CD14-positive monocyte (primary cell): Measurements from ENCODE around the gene SAV1. TPM values are rescaled to one million over a fixed set of nuclear protein-coding genes. Genes with fewer than 3 reads are reported as not detected.

Experiments
- DNase-seq, 3 donors: peaks; one replicate each; pipeline ENCODE4 v3.0.0-alpha.2; 2011 to 2022
- H2AFZ ChIP-seq: 2 replicates; pipeline ENCODE4 v1.6.0; 2012; ENCODE audit warnings: mild to moderate bottlenecking, low read depth, low read length, inconsistent platforms; ENCODE audit not compliant: insufficient read depth, poor library complexity, severe bottlenecking
- H3K27ac ChIP-seq, 2 donors: 1 replicate in 1 of 2; 2 replicates in 1 of 2; pipeline ENCODE4 v1.5.1; 2012 to 2013; ENCODE audit warnings: low read length in 2 of 2, control low read depth in 1 of 2, inconsistent platforms in 1 of 2, low read depth in 1 of 2, mild to moderate bottlenecking in 1 of 2
- H3K27me3 ChIP-seq, 2 donors: one replicate each; pipeline versions ENCODE4 v1.6.0 to v1.6.1; 2011 to 2013; ENCODE audit warnings: low read length in 2 of 2; ENCODE audit not compliant: control insufficient read depth in 2 of 2, insufficient read depth in 2 of 2
- H3K36me3 ChIP-seq, 2 donors: replicated peaks in 1 of 2; 1 replicate in 1 of 2; 2 replicates in 1 of 2; pipeline versions ENCODE4 v1.5.1 to v1.6.1; 2012 to 2013; ENCODE audit warnings: low read length in 2 of 2, control low read depth in 1 of 2, inconsistent platforms in 1 of 2, mild to moderate bottlenecking in 1 of 2; ENCODE audit not compliant: insufficient read depth in 2 of 2, control insufficient read depth in 1 of 2
- H3K4me1 ChIP-seq, 2 donors: 1 replicate in 1 of 2; 2 replicates in 1 of 2; pipeline versions ENCODE4 v1.5.1 to v1.6.1; 2012 to 2013; ENCODE audit warnings: low read length in 2 of 2, control low read depth in 1 of 2, inconsistent platforms in 1 of 2, mild to moderate bottlenecking in 1 of 2, moderate library complexity in 1 of 2; ENCODE audit not compliant: insufficient read depth in 2 of 2, control insufficient read depth in 1 of 2
- H3K4me2 ChIP-seq: replicated peaks from 2 replicates; pipeline ENCODE3; 2012; ENCODE audit warnings: low read length, moderate library complexity, mild to moderate bottlenecking; ENCODE audit not compliant: poor library complexity, severe bottlenecking; ENCODE audit errors: extremely low read depth
- H3K4me3 ChIP-seq, 3 experiments: fragments of 200-600 bp in 1 of 3; sonication (generic) in 1 of 3; replicated peaks in 1 of 3; 1 replicate in 2 of 3; 2 replicates in 1 of 3; pipeline ENCODE4 v1.5.1; 2011 to 2013; ENCODE audit warnings: low read length in 3 of 3, mild to moderate bottlenecking in 3 of 3, control low read depth in 2 of 3, low read depth in 2 of 3, inconsistent platforms in 1 of 3, moderate library complexity in 1 of 3
- H3K79me2 ChIP-seq: 2 replicates; pipeline ENCODE4 v1.6.0; 2012; ENCODE audit warnings: mild to moderate bottlenecking, control low read depth, inconsistent platforms, low read length, moderate library complexity; ENCODE audit not compliant: insufficient read depth
- H3K9ac ChIP-seq: 2 replicates; pipeline ENCODE4 v1.6.0; 2017; ENCODE audit warnings: low read length, mild to moderate bottlenecking; ENCODE audit not compliant: insufficient read depth, poor library complexity, severe bottlenecking
- H3K9me3 ChIP-seq, 2 donors: replicated peaks in 1 of 2; 1 replicate in 1 of 2; 2 replicates in 1 of 2; pipeline versions ENCODE4 v1.5.1 to v1.6.1; 2012 to 2013; ENCODE audit warnings: low read length in 2 of 2, control low read depth in 1 of 2; ENCODE audit not compliant: control insufficient read depth in 1 of 2, insufficient read depth in 1 of 2
- H4K20me1 ChIP-seq: 2 replicates; pipeline ENCODE4 v1.6.0; 2012; ENCODE audit warnings: mild to moderate bottlenecking, low read length, control low read depth, moderate library complexity; ENCODE audit not compliant: insufficient read depth
- H3K27ac Mint-ChIP-seq, 7 donors: one replicate each; pipeline ENCODE4 v1.8.0; 2020; ENCODE audit warnings: mild to moderate bottlenecking in 7 of 7, mixed read lengths in 7 of 7, moderate library complexity in 6 of 7, inconsistent platforms in 2 of 7
- H3K27me3 Mint-ChIP-seq, 3 donors: one replicate each; pipeline ENCODE4 v1.8.0; 2021 to 2022; ENCODE audit warnings: low read depth in 3 of 3, mild to moderate bottlenecking in 3 of 3, mixed read lengths in 3 of 3, moderate library complexity in 3 of 3, inconsistent platforms in 1 of 3
- H3K36me3 Mint-ChIP-seq, 2 donors: one replicate each; pipeline ENCODE4 v1.8.0; 2020; ENCODE audit warnings: mixed read lengths in 2 of 2, inconsistent platforms in 1 of 2, mild to moderate bottlenecking in 1 of 2
- H3K4me1 Mint-ChIP-seq: one replicate; pipeline ENCODE4 v1.8.0; 2020; ENCODE audit warnings: mild to moderate bottlenecking, mixed read lengths
- H3K4me3 Mint-ChIP-seq, 2 donors: one replicate each; pipeline ENCODE4 v1.8.0; 2020; ENCODE audit warnings: mild to moderate bottlenecking in 2 of 2, mixed read lengths in 2 of 2, moderate library complexity in 1 of 2
- H3K9me3 Mint-ChIP-seq, 7 donors: one replicate each; pipeline ENCODE4 v1.8.0; 2020 to 2022; ENCODE audit warnings: mixed read lengths in 7 of 7, mild to moderate bottlenecking in 6 of 7, moderate library complexity in 6 of 7, inconsistent platforms in 2 of 7
- WGBS: methylation state at CpG from one replicate; pipeline ENCODE4 v1.1.5; 2013; ENCODE audit warnings: missing lambda C conversion rate; ENCODE audit not compliant: insufficient coverage; 5-methylcytosine and 5-hydroxymethylcytosine counted together
- intact Hi-C, 2 donors: fragments of 100-400 bp; cut with micrococcal nuclease; formaldehyde crosslinking; loops; one replicate each; pipeline versions ENCODE4 v1.15.0 to v1.15.1; 2023
- polyA plus RNA-seq, 3 donors: library from polyadenylated mRNA; depleted of rRNA in 1 of 3; unstranded in 2 of 3; stranded (reverse) in 1 of 3; fragments of 300-500 nt in 2 of 3; fragments of >200 nt in 1 of 3; fragmentation: Illumina TruSeq in 2 of 3; gene quantifications; 1 replicate in 2 of 3; 2 replicates in 1 of 3; pipeline ENCODE4 v1.2.3, GENCODE V29; 2012 to 2021
- TF ChIP-seq, protein P1 (sequence below): fragments of 200-600 bp; IDR thresholded peaks from one replicate; pipeline ENCODE4 v1.8.0; 2022; ENCODE audit warnings: antibody characterized with exemption, mild to moderate bottlenecking

SAV1 gene
- polyA plus RNA-seq, 3 donors = 1.8 to 5.1 (median 4.8) TPM

DNA sequence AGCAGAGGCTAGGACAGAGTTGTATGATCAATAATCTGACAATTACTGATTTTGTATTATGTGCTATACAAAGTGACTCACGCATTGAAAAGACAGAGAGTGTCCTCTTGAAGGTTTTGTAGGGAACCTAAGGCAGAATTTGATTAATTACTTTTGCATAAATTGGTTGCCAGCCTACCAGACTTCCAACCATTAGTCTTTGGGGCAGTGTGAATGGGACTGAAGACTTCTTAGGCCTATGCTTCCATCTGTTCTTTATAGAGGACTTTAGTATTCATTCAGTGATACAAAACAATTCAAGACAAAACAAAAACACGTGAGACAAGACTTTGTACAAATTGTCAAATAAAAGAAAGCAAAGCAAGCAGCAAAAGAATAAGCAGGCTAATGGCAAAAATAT is 61.6 kb downstream of the SAV1 start:
- Histone ChIP-seq H3K9ac (no peak overlapping the region), H3K79me2 (no peaks in the 10 kb centered on the region), H3K27me3 (no peaks in the 10 kb centered on the region), H3K27ac (no peak overlapping the region), H3K4me3 (no peak overlapping the region), H3K4me2 (no peak overlapping the region), H4K20me1 (no peaks in the 10 kb centered on the region), H3K9me3 (no peaks in the 10 kb centered on the region), H2AFZ (no peak overlapping the region), H3K4me1 (no peaks in the 10 kb centered on the region), H3K36me3 (no peaks in the 10 kb centered on the region)
- Mint-ChIP-seq H3K9me3 (no peaks in the 10 kb centered on the region), H3K27me3 (peaks cover 0 to 2% (median 2%) of the 10 kb centered on the region in 3 donors), H3K4me1 (no peaks in the 10 kb centered on the region), H3K36me3 (no peaks in the 10 kb centered on the region), H3K27ac (no peak overlapping the region), H3K4me3 (no peak overlapping the region)
- intact Hi-C loops = no loop called here
- TF ChIP-seq, protein P1, sequence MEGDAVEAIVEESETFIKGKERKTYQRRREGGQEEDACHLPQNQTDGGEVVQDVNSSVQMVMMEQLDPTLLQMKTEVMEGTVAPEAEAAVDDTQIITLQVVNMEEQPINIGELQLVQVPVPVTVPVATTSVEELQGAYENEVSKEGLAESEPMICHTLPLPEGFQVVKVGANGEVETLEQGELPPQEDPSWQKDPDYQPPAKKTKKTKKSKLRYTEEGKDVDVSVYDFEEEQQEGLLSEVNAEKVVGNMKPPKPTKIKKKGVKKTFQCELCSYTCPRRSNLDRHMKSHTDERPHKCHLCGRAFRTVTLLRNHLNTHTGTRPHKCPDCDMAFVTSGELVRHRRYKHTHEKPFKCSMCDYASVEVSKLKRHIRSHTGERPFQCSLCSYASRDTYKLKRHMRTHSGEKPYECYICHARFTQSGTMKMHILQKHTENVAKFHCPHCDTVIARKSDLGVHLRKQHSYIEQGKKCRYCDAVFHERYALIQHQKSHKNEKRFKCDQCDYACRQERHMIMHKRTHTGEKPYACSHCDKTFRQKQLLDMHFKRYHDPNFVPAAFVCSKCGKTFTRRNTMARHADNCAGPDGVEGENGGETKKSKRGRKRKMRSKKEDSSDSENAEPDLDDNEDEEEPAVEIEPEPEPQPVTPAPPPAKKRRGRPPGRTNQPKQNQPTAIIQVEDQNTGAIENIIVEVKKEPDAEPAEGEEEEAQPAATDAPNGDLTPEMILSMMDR = no peak
- DNase-seq = no peak
- WGBS = 100% methylated on average over 1 of the region's 2 CpGs

DNA sequence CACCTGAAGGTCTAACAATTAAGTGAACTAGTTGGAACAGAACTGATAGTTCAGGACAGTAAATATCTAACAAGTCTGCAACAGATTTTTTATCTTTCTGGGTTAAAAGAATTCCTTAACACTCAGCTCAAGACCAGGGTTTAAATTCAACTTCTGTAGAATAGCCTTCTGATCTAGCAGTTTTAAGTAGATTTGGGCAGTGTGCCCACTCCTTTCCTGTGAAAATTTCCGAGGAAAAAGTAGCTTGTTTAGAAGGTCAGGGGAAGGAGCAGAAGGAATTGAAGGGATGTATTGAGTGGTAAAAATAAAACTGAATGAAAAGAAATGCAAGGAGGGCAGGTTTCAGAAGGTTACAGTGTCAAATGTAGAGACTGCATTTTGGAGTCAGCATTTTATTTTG is 62.3 kb downstream of the SAV1 start:
- no peaks in the 10 kb centered on the region for H3K4me1 ChIP-seq
- no peak for DNase-seq
- H3K79me2 ChIP-seq = no peaks in the 10 kb centered on the region
- H3K4me3 Mint-ChIP-seq = no peak overlapping the region
- H3K27ac ChIP-seq = no peak overlapping the region
- H3K36me3 Mint-ChIP-seq = no peaks in the 10 kb centered on the region
- H3K9me3 Mint-ChIP-seq = no peaks in the 10 kb centered on the region
- no peaks in the 10 kb centered on the region for H3K36me3 ChIP-seq
- no peaks in the 10 kb centered on the region for H3K27me3 ChIP-seq
- H3K27ac Mint-ChIP-seq = no peak overlapping the region
- no peak overlapping the region for H2AFZ ChIP-seq
- intact Hi-C loops = no loop called here
- no peaks in the 10 kb centered on the region for H4K20me1 ChIP-seq
- H3K4me1 Mint-ChIP-seq = no peaks in the 10 kb centered on the region
- no peak overlapping the region for H3K4me3 ChIP-seq
- no peaks in the 10 kb centered on the region for H3K9me3 ChIP-seq
- no peak overlapping the region for H3K9ac ChIP-seq
- 56% methylated on average over 1 of the region's 1 CpG for WGBS
- no peak overlapping the region for H3K4me2 ChIP-seq
- peaks cover 0 to 2% (median 2%) of the 10 kb centered on the region in 3 donors for H3K27me3 Mint-ChIP-seq
- TF ChIP-seq, protein P1 = no peak
